RCC 7860 (cell line): ENCODE measurements around the gene DZANK1.
"Not testable (repeated sequence)": the region's sequence is repeated elsewhere in the genome, so short reads cannot be mapped to it uniquely, and the experiment has no call there.

Experiments
- DNase-seq: peaks from one replicate; pipeline ENCODE4 v3.0.0-alpha.2; 2015; ENCODE audit warnings: low spot score
- FAIRE-seq: peaks from 2 replicates; lab custom pipeline; 2012; peaks lifted over from hg19 to GRCh38; lab: Jason Lieb, UNC

The DZANK1 gene

DNA sequence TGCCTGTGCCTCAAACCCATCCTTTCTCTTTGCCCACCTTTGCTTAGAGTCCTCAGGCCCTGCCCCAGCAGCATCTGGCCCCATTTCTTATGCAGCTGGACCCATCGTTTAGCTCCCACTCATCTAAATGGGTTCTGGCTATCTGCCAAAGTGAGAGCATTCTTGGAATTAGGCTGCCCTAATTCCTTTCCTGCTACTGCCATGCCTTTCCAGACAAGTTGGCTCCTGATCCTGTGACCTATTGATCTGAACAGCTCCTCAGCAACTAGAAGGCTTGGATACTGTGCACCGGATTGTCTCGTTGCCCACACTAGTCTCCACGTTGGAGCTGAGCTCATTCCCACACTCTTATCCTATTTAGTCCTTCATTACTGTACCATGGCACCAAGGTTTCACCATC is 22.9 kb downstream of the DZANK1 start:
- DNase-seq (no peak), FAIRE-seq (no peak)

DNA sequence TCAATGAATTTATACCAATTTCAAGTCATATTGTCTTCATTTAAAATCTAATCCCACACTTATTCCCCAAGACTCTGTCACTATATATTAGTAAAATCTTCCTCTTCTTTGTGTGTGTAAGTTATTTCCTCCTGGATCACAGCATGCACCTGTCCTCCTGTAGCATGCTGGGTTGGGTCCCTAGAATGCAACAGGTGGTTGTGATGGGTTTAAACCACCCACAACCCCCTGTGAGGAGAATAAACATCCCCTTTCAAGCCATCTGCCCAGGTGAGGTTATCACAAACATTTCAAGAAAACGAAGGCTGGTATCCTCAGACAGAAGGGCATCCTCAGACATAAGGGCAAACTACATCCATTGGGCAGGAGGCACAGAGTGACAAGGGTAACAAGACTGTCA is 26.4 kb downstream of the DZANK1 start:
- FAIRE-seq (no peak), DNase-seq (no peak)

DNA sequence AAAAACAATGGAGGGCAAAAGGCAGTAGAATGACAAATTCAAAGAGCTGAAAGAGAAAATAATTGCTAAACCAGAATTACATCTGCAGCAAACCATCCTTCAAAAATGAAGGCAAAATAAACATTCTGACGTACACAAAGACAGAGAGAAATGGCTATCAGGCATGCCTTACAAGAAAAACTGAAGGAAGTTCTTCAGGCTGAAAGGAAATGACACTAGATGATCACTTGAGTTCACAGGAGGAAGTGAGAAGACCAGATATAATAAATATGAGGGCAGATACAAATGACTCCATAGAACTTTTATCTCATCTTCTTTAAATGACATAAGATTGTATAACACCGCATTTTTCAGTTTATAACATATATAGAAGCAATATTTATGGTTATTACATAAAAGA is 30.0 kb downstream of the DZANK1 start:
- FAIRE-seq: no peak
- no peak for DNase-seq

- DNase-seq (no peak), FAIRE-seq (no peak)
Measured at GRCh38 chr20:18431206-18431605, 35.6 kb downstream of the DZANK1 start.

DNA sequence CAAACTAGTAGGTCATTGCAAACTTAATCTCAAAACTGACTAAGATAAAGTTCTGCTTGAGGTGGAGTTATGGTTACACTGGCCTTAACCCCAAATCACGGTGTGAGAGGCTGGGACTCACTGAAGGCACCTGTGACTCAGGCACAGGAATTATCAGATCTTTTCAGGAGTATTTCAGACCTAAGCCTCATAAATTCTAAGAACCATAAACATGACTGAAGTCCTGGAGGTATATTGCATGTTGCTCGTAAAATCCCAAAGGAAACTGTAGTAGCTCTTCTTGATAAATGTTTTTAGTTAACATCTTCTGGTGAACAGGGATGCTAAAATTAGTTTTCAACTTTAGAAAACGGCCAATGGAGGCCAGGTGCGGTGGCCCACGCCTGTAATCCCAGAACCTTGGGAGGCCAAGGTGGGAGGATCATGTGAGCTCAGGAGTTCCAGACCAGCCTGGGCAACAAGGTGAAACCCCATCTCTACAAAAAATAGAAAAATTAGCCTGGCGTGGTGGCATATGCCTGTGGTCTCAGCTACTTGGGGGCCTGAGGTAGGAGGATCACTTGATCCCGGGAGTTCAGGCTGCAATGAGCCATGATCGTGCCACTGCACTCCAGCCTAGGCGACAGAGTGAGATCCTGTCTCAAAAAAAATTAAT is 36.5 kb downstream of the DZANK1 start:
- no peak for FAIRE-seq
- no peak for DNase-seq

DNA sequence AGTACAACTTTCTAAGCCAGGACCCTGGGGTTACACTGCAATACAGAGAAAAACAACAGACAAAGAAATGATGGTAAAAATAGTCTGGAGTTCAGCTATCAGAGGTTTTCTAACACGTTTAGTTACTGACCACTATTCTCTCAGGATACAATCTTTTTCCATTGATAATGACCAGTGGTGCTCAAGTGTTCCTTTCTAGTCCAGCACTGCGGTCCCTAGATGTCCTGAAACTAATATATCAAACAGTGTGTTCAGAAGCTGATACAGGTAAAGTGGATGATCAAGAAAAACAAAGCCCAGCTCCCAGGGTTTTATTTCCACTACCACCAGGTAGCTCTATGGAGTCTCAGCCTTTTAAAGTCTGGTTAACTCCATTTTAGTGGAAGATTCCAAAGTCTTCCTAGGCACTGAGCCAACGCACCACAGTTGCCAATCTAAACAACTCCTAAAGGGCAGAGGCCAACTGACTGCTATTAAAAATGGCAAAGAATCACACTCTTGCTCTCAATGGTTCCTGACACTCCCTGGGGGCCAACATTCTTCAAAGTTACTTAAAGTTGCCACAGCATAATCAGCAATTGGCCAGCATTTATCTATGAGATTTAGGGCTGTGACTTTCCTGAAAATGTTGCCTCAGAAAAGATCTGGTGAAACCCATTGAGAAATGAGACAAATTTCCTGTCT is 38.2 kb downstream of the DZANK1 start:
- FAIRE-seq: no peak
- no peak for DNase-seq

DNA sequence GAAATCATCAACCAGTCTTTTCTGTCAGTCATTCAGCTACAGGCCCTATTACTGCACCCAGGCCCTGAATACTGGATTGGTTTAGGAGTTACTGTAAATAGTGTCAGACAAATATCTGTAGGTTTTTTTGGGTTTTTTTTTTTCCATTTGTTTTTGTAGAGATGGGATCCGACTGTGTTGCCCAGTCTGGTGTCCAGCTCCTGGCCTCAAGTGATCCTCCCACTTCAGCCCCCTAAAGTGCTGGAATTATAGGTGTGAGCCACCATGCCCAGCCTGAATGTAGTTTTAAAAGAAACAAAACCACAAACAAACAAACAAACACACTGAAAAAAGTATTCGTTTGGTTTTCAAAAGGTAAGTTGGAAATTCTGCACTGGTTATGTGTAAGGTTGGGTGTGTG is 39.6 kb downstream of the DZANK1 start:
- no peak for FAIRE-seq
- DNase-seq: no peak

DNA sequence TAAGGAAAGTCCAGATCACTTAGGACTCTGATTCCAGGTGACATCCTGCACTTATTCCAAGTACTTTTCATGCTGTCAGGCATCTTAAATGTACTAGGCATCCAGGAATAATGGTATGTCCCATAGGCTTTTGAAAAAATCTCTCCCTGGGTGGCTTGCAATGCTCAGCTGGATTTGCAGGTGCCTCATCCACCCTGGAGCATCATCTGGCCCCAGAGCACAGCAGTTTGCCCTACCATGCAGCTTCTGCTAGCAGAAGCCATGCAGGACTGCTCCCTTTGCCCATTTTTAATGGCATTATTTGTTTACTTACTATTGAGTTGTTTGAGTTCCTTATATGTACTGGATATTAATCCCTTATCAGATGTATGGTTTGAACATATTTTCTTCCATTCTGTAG is 45.2 kb downstream of the DZANK1 start:
- no peak for FAIRE-seq
- DNase-seq: no peak

DNA sequence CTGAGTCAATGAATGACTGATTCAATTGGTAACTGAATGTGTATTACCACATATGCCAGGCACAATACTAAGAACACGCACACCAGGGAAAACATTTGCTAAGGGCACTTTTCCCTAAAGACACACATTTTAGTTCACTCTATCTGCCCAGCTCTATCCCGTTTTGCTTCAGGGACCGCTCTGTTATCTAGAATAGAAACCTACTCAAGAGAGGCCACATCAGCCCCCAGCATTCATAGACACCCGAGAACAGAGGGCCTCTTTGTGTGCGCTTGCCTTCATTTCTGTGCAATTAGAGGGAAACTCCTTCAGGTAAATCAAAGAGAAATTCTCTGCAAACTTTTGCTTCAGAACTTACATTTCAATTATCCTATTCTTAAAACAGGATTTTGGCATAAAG is 50.3 kb downstream of the DZANK1 start:
- DNase-seq (no peak), FAIRE-seq (no peak)

- no peak for DNase-seq
- no peak for FAIRE-seq
Measured at GRCh38 chr20:18414140-18414539, 52.7 kb downstream of the DZANK1 start.

- FAIRE-seq (no peak), DNase-seq (no peak)
Measured at GRCh38 chr20:18412221-18412901, 54.5 kb downstream of the DZANK1 start.

- no peak for FAIRE-seq
Measured at GRCh38 chr20:18405826-18406225, 61.0 kb downstream of the DZANK1 start.

DNA sequence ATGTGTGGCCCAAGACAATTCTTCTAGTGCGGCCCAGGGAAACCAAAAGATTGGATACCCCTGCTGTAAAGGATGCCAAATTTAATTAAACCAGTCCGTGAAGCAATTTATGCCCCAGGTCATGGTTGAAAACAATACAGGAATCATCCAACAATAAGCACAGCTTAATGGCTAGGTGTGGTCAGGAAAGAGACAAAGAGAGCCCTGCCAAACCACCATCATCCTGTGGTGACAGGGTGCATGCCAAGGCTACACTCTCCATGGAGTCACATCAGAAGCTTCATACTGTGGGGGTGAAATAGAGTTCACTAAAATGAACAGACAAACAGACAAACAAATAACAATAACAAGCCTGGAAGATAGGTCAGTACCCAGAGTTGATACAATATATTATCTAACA is 62.7 kb downstream of the DZANK1 start:
- FAIRE-seq (no peak), DNase-seq (no peak)

More at GRCh38 chr20:18405826-18406225, 61.0 kb downstream of the DZANK1 start:
- no peak for DNase-seq

GRCh38 chr20:18403269-18403668 is 63.6 kb downstream of the DZANK1 start:
- DNase-seq (no peak), FAIRE-seq (no peak)

- FAIRE-seq: no peak
- DNase-seq: no peak
Measured at GRCh38 chr20:18401305-18401704, 65.5 kb downstream of the DZANK1 start.

DNA sequence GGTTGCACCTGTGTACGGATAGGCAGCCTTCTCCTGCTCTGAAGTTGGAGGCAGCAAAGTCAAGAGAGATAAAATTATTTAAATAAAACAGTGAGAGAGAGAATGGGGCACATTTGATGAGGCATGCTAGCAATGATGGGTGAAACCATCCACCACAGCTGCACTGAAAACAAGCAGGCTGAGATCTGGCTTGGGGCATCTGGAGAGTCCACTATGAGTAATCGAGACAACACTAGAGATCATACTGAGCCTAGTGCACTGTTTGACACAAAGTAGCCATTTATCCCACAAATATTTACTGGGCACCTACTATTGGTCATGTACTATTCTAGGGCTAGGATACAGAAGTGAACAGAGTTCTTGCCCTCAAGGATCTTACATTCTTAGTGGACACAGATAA is 66.4 kb downstream of the DZANK1 start:
- no peak for FAIRE-seq
- no peak for DNase-seq

GRCh38 chr20:18398713-18399112 is 68.1 kb downstream of the DZANK1 start:
- DNase-seq, FAIRE-seq: not testable (repeated sequence)

DNA sequence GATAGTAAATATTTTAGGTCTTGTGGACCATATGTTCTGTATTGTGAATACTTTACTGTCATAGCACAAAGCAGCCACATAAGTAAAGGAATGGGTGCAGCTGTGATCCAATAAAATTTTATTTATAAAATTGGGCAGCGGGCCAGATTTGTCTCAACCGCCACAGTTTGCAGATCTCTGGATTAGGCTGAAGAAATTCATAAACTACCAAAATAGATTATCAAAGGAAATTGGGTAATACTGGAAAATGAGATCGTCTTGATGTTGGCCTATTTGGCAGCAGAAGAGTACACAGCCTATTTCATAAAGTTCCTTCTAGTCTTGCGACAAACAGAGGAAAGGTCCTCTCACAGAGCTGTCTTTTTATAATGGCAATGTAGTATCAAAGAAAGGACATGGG is 69.8 kb downstream of the DZANK1 start:
- DNase-seq (no peak), FAIRE-seq (no peak)

GRCh38 chr20:18395544-18395943 is 71.3 kb downstream of the DZANK1 start:
- DNase-seq: no peak
- no peak for FAIRE-seq

DNA sequence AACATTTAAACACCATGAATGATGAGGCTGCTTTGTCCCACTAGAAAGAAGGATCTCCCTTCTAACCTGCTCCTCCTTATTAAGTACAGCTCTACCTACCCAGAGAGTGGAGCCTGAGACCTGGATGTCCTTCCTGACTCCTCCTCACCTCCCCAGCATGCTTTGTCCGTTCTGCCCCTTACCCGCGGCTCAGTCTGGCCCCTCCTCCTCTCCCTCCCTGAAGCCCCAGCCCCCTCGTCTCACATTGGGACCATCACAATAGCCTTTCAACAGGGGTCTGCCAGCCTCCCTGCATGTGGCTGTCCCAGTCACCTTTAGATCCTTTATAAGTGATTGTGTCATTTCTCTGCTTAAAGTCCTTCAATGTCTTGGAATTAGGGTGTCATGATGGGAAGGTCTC is 72.5 kb downstream of the DZANK1 start:
- FAIRE-seq (no peak), DNase-seq (no peak)

DNA sequence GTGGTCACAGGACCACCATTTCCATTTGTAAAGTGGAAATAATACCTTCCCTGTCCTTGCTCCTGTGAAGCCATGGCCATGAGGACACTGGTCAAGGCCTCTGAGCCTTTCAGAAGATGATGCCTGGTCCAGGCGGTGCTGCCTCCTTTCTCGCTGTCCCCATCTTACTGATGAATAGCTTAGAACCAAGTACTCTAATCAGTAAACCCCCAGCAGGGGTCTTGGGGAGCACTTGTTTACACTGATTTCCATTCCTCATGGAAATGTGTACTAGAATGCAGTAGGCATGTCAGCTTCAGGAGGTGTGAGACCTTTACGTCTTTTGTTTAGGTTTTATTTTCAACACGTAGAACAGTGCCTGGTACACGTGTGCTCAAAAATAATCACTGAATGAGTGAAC is 75.1 kb downstream of the DZANK1 start:
- DNase-seq (no peak), FAIRE-seq (no peak)

- DNase-seq (no peak), FAIRE-seq (no peak)
Measured at GRCh38 chr20:18390201-18390600, 76.6 kb downstream of the DZANK1 start.
